PFSK-1 (cell line): ENCODE results near the gene FOXA2.

Experiments used
- FOXP2 ChIP-seq: optimal IDR thresholded peaks from 2 replicates; pipeline ENCODE3; 2011; ENCODE audit warnings: borderline replicate concordance, control low read depth, inconsistent platforms; ENCODE audit not compliant: insufficient read depth; ENCODE audit errors: extremely low read length, extremely low read depth
- POLR2AphosphoS5 ChIP-seq: IDR thresholded peaks from 2 replicates; pipeline ENCODE4 v1.6.1; 2012; ENCODE audit warnings: low read depth, mild to moderate bottlenecking, control low read depth, low read length, moderate library complexity
- SIN3A ChIP-seq: IDR thresholded peaks from 2 replicates; pipeline ENCODE4 v1.6.1; 2012; ENCODE audit warnings: mild to moderate bottlenecking, low read length, moderate library complexity, borderline replicate concordance; ENCODE audit not compliant: insufficient read depth
- TAF1 ChIP-seq: IDR thresholded peaks from 2 replicates; pipeline ENCODE4 v1.6.1; 2012; ENCODE audit warnings: low read length, control low read depth, borderline replicate concordance; ENCODE audit not compliant: insufficient read depth
- TF ChIP-seq, protein P1 (sequence below), 2 experiments: IDR thresholded peaks; 2 replicates each; pipeline versions ENCODE4 v1.6.1 to v1.8.0; 2011 to 2012; ENCODE audit warnings: low read depth in 2 of 2, low read length in 2 of 2, control low read depth in 1 of 2, inconsistent platforms in 1 of 2, mild to moderate bottlenecking in 1 of 2, moderate library complexity in 1 of 2; ENCODE audit not compliant: insufficient read depth in 1 of 2

The FOXA2 gene

DNA sequence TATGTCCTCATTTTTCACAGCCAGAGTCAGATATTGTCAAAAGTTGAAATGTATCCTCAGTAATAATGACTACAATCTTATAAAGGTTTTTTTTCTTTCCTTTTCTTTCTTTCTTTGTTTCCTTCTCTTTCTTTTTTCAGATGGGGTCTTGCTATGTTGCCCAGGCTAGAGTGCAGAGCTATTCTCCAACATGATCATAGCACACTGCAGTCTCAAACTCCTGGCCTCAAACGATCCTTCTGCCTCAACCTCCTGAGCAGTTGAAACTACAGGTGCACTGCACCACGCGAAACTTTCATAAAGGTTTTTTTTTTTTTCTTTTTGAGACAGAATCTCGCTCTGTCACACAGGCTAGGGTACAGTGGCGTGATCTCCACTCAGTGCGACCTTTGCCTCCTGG lies 31.1 kb upstream of the FOXA2 start:
- TF ChIP-seq POLR2AphosphoS5, result no peak
- TF ChIP-seq SIN3A, result no peak
- TF ChIP-seq FOXP2, result no peak
- TF ChIP-seq, protein P1, sequence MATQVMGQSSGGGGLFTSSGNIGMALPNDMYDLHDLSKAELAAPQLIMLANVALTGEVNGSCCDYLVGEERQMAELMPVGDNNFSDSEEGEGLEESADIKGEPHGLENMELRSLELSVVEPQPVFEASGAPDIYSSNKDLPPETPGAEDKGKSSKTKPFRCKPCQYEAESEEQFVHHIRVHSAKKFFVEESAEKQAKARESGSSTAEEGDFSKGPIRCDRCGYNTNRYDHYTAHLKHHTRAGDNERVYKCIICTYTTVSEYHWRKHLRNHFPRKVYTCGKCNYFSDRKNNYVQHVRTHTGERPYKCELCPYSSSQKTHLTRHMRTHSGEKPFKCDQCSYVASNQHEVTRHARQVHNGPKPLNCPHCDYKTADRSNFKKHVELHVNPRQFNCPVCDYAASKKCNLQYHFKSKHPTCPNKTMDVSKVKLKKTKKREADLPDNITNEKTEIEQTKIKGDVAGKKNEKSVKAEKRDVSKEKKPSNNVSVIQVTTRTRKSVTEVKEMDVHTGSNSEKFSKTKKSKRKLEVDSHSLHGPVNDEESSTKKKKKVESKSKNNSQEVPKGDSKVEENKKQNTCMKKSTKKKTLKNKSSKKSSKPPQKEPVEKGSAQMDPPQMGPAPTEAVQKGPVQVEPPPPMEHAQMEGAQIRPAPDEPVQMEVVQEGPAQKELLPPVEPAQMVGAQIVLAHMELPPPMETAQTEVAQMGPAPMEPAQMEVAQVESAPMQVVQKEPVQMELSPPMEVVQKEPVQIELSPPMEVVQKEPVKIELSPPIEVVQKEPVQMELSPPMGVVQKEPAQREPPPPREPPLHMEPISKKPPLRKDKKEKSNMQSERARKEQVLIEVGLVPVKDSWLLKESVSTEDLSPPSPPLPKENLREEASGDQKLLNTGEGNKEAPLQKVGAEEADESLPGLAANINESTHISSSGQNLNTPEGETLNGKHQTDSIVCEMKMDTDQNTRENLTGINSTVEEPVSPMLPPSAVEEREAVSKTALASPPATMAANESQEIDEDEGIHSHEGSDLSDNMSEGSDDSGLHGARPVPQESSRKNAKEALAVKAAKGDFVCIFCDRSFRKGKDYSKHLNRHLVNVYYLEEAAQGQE (IDR thresholded peaks at IDR 0.05; ENCODE audit: insufficient read depth in 1 of 2, low read depth in 2 of 2, low read length in 2 of 2), result no peak
- no peak for TF ChIP-seq TAF1

DNA sequence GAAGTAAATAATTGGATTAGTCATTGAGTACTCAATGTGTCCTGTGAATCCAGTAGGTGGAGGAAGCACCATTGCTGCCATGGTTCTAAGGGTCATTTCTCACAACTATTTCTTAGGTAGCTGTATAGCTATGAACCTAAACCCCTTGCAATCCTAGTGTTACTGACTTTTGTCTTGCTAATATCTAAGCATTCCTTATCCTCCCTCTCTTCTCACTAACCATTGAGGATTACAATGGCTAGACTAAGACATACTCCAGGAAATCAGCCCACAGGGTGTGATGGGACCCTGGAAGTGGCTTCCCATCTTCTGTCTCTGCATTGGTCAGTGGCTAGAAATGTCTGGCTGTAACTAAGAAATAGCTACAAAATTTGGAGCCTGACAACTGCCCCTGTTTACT lies 27.3 kb upstream of the FOXA2 start:
- TF ChIP-seq FOXP2, result no peak
- no peak for TF ChIP-seq POLR2AphosphoS5

DNA sequence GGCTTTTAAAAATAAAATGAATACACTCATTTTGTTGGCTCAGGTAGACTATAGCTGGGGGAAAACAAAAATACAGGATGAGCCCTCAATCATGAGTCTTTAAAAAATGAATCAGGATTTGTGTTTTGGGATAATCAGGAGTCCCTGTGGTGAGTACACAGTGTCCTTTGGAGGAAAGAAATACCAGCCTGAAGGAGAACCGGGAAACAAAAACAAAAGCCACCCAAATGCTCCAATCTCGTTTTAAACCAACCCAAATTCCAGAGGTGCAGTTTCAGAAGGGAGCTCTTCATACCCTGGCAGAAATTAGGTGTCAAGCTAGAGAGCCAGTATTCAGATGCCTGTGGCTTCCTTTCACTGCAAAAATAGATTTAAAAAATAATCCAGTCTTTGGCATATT lies 23.3 kb upstream of the FOXA2 start:
- TF ChIP-seq, protein P1 (IDR thresholded peaks at IDR 0.05; ENCODE audit: insufficient read depth in 1 of 2, low read depth in 2 of 2, low read length in 2 of 2), result no peak
- no peak for TF ChIP-seq TAF1
- no peak for TF ChIP-seq POLR2AphosphoS5
- TF ChIP-seq SIN3A, result no peak
- no peak for TF ChIP-seq FOXP2

DNA sequence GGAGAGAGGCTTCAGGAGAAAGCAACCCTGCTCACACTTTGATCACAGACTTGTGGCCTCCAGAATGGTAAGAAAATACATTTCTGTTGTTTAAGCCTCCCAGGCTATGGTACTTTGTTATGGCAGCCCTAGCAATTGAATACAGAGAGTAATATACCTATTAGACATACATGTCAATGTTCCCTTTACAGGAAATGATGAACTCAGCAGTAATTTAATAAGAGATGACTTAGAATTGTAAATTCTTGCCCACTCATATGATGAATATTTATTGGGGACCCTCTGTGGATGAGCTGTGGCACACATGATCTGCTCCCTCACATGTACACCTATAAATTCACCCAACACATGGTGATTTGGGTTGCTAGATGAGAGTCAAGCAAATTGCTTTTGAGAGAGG lies 20.4 kb upstream of the FOXA2 start:
- TF ChIP-seq FOXP2, result no peak

DNA sequence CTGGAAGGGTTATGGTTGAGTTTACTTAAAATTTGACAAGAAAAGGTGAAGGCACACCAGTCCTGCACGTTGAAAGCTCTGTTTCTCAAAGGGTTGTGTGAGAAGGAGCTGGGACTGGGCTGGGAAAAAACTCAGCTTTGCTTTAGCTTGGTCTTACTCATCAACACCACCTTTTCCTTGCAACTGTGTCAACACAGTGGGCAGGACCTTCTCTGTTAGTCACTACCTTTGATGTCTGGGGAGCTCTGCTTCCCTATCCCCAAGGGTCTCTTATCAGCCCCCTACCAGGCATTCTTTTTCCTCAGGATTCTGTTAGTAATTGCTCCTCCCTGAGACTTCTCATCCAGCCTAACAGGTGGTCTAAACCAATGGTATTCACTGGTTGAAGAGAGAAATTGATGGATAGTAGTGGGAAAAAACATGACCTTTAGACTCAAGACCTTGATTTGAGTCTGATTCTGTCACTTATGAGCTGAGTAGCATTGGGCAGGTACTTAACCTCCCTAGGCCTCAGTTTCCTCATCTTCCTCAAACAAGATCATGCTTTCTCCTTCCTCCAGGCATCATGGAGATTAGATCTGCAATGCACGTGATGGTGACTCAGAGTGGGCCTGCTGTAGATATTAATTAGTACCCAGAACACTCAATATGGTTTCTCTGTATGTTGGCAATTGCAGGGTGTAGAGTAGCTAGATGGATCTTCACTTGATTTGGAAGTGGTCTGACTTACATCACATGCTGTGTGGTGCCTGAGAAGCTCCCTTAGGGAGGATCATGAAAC lies 17.2 kb upstream of the FOXA2 start:
- TF ChIP-seq FOXP2 (no peak), POLR2AphosphoS5 (no peak), SIN3A (no peak), TAF1 (no peak)
- TF ChIP-seq, protein P1 (IDR thresholded peaks at IDR 0.05; ENCODE audit: insufficient read depth in 1 of 2, low read depth in 2 of 2, low read length in 2 of 2), result no peak

DNA sequence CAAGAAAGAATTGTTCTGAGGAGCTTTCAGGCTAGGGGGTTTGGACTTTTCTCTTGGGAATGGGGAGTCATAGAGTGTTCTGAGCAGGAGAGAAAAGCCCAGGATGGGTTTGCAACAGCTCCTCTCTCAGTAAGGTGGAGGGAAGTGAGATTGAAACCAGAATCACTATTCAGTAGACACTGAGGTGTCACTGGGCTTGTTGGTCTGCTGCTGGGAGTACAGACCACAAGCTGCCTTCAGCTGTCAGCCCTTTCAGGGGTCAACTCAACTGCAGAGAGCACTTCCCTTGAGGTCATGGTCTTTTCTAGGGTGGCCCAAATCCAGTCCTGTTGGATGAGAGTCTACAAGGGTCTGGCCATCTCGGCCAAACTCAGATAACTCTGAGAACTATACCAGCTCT lies 12.9 kb upstream of the FOXA2 start:
- TF ChIP-seq SIN3A, result no peak
- TF ChIP-seq, protein P1 (IDR thresholded peaks at IDR 0.05; ENCODE audit: insufficient read depth in 1 of 2, low read depth in 2 of 2, low read length in 2 of 2), result no peak
